Type B pancreatic cell (in vitro differentiated cells): ENCODE data around the gene SHKBP1. TPM values are rescaled to one million over a fixed set of nuclear protein-coding genes. Genes with fewer than 3 reads are reported as not detected.
"Not testable (repeated sequence)": the region's sequence is repeated elsewhere in the genome, so short reads cannot be mapped to it uniquely, and the experiment has no call there.

ENCODE experiments used
- DNase-seq: peaks from one replicate; pipeline ENCODE4 v3.0.0; 2021; ENCODE audit warnings: mixed read lengths; ENCODE audit not compliant: unreplicated experiment; ENCODE audit errors: extremely low spot score
- H3K27ac Mint-ChIP-seq: 2 replicates; pipeline ENCODE4 v1.8.0; 2021; ENCODE audit warnings: mild to moderate bottlenecking, mixed read lengths
- H3K27me3 Mint-ChIP-seq: 2 replicates; pipeline ENCODE4 v1.8.0; 2021; ENCODE audit warnings: mixed read lengths
- H3K36me3 Mint-ChIP-seq: 2 replicates; pipeline ENCODE4 v1.8.0; 2021; ENCODE audit warnings: mixed read lengths
- H3K4me1 Mint-ChIP-seq: one replicate; pipeline ENCODE4 v1.8.0; 2021; ENCODE audit warnings: mixed read lengths; ENCODE audit not compliant: unreplicated experiment
- H3K4me3 Mint-ChIP-seq: 2 replicates; pipeline ENCODE4 v1.8.0; 2021; ENCODE audit warnings: mild to moderate bottlenecking, mixed read lengths
- H3K9me3 Mint-ChIP-seq: 2 replicates; pipeline ENCODE4 v1.8.0; 2021; ENCODE audit warnings: mixed read lengths
- CTCF ChIP-seq: fragments of 200-600 bp; sonication (generic); conservative IDR thresholded peaks from 2 replicates; pipeline ENCODE4 v1.5.0; 2021; ENCODE audit warnings: antibody characterized with exemption, mild to moderate bottlenecking
- total RNA-seq: library from RNA; stranded (reverse); gene quantifications from 2 replicates; pipeline ENCODE4 v1.2.1, GENCODE V29; 2021; ENCODE audit warnings: low replicate concordance

The SHKBP1 gene
- total RNA-seq, 1 donor from 2014 or later, result 54.6 TPM

GRCh38 chr19:40560092-40560507 is 16.6 kb upstream of the SHKBP1 start:
- no peaks in the 10 kb centered on the region for H3K9me3 Mint-ChIP-seq
- no peak overlapping the region for H3K27ac Mint-ChIP-seq
- no peak for DNase-seq
- no peaks in the 10 kb centered on the region for H3K36me3 Mint-ChIP-seq
- no peaks in the 10 kb centered on the region for H3K4me1 Mint-ChIP-seq
- no peak for TF ChIP-seq CTCF
- no peak overlapping the region for H3K4me3 Mint-ChIP-seq
- H3K27me3 Mint-ChIP-seq, result peaks cover 78% of the 10 kb centered on the region

- TF ChIP-seq CTCF, result no peak
- no peaks in the 10 kb centered on the region for H3K9me3 Mint-ChIP-seq
- no peaks in the 10 kb centered on the region for H3K36me3 Mint-ChIP-seq
- H3K27ac Mint-ChIP-seq, result no peak overlapping the region
- no peak for DNase-seq
- H3K4me1 Mint-ChIP-seq, result no peaks in the 10 kb centered on the region
- peaks cover 80% of the 10 kb centered on the region for H3K27me3 Mint-ChIP-seq
- H3K4me3 Mint-ChIP-seq, result no peak overlapping the region
Observed at GRCh38 chr19:40561947-40562346, 14.7 kb upstream of the SHKBP1 start.

GRCh38 chr19:40564535-40564934 is 12.1 kb upstream of the SHKBP1 start:
- H3K27me3 Mint-ChIP-seq, result peaks cover 84% of the 10 kb centered on the region
- not testable (repeated sequence) for H3K36me3 Mint-ChIP-seq

GRCh38 chr19:40565355-40565754 is 11.3 kb upstream of the SHKBP1 start:
- Mint-ChIP-seq H3K27me3 (peaks cover 85% of the 10 kb centered on the region), H3K9me3 (no peaks in the 10 kb centered on the region), H3K27ac (no peak overlapping the region), H3K36me3 (no peaks in the 10 kb centered on the region), H3K4me3 (no peak overlapping the region), H3K4me1 (peaks cover 4% of the 10 kb centered on the region)
- no peak for DNase-seq
- no peak for TF ChIP-seq CTCF

More at GRCh38 chr19:40564535-40564934, 12.1 kb upstream of the SHKBP1 start:
- H3K4me3 Mint-ChIP-seq, H3K27ac Mint-ChIP-seq, H3K4me1 Mint-ChIP-seq, DNase-seq, H3K9me3 Mint-ChIP-seq: not testable (repeated sequence)

GRCh38 chr19:40565910-40566495 is 10.7 kb upstream of the SHKBP1 start:
- Mint-ChIP-seq H3K4me1 (peaks cover 9% of the 10 kb centered on the region), H3K4me3 (no peak overlapping the region), H3K27me3 (peaks cover 86% of the 10 kb centered on the region), H3K27ac (no peak overlapping the region), H3K9me3 (peaks cover 4% of the 10 kb centered on the region), H3K36me3 (peaks cover 4% of the 10 kb centered on the region)
- no peak for DNase-seq
- TF ChIP-seq CTCF, result no peak

GRCh38 chr19:40567040-40567749 is 9.5 kb upstream of the SHKBP1 start:
- TF ChIP-seq CTCF, result no peak
- peaks cover 6% of the 10 kb centered on the region for H3K9me3 Mint-ChIP-seq
- H3K27ac Mint-ChIP-seq, result no peak overlapping the region
- H3K4me3 Mint-ChIP-seq, result no peak overlapping the region
- no peak for DNase-seq
- peaks cover 4% of the 10 kb centered on the region for H3K36me3 Mint-ChIP-seq
- H3K27me3 Mint-ChIP-seq, result peaks cover 75% of the 10 kb centered on the region
- H3K4me1 Mint-ChIP-seq, result peaks cover 10% of the 10 kb centered on the region
